Right lung (tissue), 5 donors: ENCODE data around the gene AP2B1. TPM values are rescaled to one million over a fixed set of nuclear protein-coding genes. Genes with fewer than 3 reads are reported as not detected.
"Not testable (repeated sequence)": the region's sequence is repeated elsewhere in the genome, so short reads cannot be mapped to it uniquely, and the experiment has no call there.

ENCODE experiments used
- DNase-seq, 2 donors: peaks; one replicate each; pipeline ENCODE4 v3.0.0-alpha.2; 2013
- polyA plus RNA-seq, 5 donors: library from polyadenylated mRNA; unstranded; fragments of 120-200 nt; gene quantifications; one replicate each; pipeline versions ENCODE4 v1.2.1 to v1.2.3, GENCODE V29; 2013; ENCODE audit warnings: inconsistent platforms in 1 of 5, low replicate concordance in 1 of 5; ENCODE audit not compliant: insufficient read length in 5 of 5, insufficient read depth in 1 of 5

AP2B1 gene
- polyA plus RNA-seq, 5 donors: 122 to 158 (median 147) TPM

- DNase-seq: no peak
These were observed 18.6 kb upstream of the AP2B1 start for GRCh38 chr17:35568561-35568960.

- no peak for DNase-seq
These were observed 17.7 kb upstream of the AP2B1 start for GRCh38 chr17:35569405-35569804.

- no peak for DNase-seq
These were observed 11.4 kb upstream of the AP2B1 start for GRCh38 chr17:35575759-35576158.

GRCh38 chr17:35577830-35578196, 9.3 kb upstream of the AP2B1 start:
- DNase-seq: peak in 1 of 2 donors; percentile 10

GRCh38 chr17:35578197-35578928, 8.8 kb upstream of the AP2B1 start, which contains the start of gene PEX12:
Gene PEX12, minus strand, starts transcription at chr17:35578571. Its CDS starts 550 bp downstream, at chr17:35578021.
- peak; percentile 90 to 92 for DNase-seq

- no peak for DNase-seq
These were observed 8.1 kb upstream of the AP2B1 start for GRCh38 chr17:35578929-35579432.

GRCh38 chr17:35584061-35584460, 3.1 kb upstream of the AP2B1 start:
- no peak for DNase-seq

- DNase-seq: no peak
These were observed 501 bp upstream of the AP2B1 start for GRCh38 chr17:35586569-35587073.

GRCh38 chr17:35588196-35588920, 1.2 kb downstream of the AP2B1 start:
- DNase-seq: no peak

- DNase-seq: no peak
These were observed 8.9 kb downstream of the AP2B1 start for GRCh38 chr17:35596072-35596471.

- DNase-seq: no peak
These were observed 9.6 kb downstream of the AP2B1 start for GRCh38 chr17:35596530-35597233.

GRCh38 chr17:35597604-35598003, 10.5 kb downstream of the AP2B1 start:
- no peak for DNase-seq

- no peak for DNase-seq
These were observed 16.6 kb downstream of the AP2B1 start for GRCh38 chr17:35603674-35604073.

GRCh38 chr17:35605678-35606077, 18.6 kb downstream of the AP2B1 start:
- no peak for DNase-seq

GRCh38 chr17:35607239-35607847, 20.2 kb downstream of the AP2B1 start:
- DNase-seq: peak in 1 of 2 donors; percentile 19

GRCh38 chr17:35609831-35610230, 22.7 kb downstream of the AP2B1 start:
- no peak for DNase-seq

- DNase-seq: not testable (repeated sequence)
These were observed 23.6 kb downstream of the AP2B1 start for GRCh38 chr17:35610746-35611145.

- peak in 1 of 2 donors; percentile 35 for DNase-seq
These were observed 25.9 kb downstream of the AP2B1 start for GRCh38 chr17:35612924-35613521.

GRCh38 chr17:35614810-35615209, 27.7 kb downstream of the AP2B1 start:
- DNase-seq: no peak

GRCh38 chr17:35616536-35616935, 29.4 kb downstream of the AP2B1 start:
- DNase-seq: no peak

GRCh38 chr17:35617505-35617904, 30.4 kb downstream of the AP2B1 start:
- DNase-seq: no peak
